B cell (primary cell): ENCODE results near the gene JCAD.

Experiments
- EZH2 ChIP-seq: IDR thresholded peaks from 2 replicates; pipeline ENCODE4 v1.6.1; 2012; ENCODE audit warnings: borderline replicate concordance, low read depth, mild to moderate bottlenecking, moderate library complexity, low read length; ENCODE audit not compliant: insufficient read depth, poor library complexity, severe bottlenecking
- TF ChIP-seq, protein P1 (sequence below): fragments of 200-600 bp; IDR thresholded peaks from one replicate; pipeline ENCODE4 v1.8.0; 2022; ENCODE audit warnings: antibody characterized with exemption, mild to moderate bottlenecking

DNA sequence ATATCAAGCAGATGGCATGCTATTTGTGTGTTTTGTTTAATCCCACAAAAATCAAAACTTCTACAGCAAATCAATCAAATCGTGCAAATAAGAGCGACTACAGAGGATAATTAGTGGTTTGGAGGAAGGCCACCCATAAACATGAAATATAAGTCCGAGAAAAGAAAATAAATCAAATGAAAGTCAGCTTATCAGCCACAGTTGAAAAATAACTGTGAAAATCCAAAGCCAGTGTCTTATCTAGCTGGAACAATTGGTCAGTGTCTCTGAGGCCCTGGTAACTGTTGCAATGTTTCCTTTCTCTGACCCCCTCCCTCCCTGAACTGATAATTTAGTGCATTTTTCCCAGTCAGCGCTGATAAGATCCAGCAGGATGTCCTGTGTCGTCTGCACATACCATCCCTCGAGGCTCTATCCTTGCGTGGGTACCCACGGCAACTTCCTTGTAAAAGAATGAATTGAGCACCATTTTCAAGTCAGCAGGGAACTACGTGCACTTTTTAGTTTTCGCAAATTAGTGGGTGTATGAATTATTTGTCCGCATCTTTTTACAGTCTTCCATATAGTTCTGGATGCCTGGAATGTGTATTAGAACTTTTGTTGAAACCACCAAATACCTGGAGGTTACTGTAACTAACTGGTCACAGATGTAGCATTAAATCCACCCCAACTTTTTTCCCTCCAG, 10.8 kb upstream of the JCAD start:
- TF ChIP-seq, protein P1, sequence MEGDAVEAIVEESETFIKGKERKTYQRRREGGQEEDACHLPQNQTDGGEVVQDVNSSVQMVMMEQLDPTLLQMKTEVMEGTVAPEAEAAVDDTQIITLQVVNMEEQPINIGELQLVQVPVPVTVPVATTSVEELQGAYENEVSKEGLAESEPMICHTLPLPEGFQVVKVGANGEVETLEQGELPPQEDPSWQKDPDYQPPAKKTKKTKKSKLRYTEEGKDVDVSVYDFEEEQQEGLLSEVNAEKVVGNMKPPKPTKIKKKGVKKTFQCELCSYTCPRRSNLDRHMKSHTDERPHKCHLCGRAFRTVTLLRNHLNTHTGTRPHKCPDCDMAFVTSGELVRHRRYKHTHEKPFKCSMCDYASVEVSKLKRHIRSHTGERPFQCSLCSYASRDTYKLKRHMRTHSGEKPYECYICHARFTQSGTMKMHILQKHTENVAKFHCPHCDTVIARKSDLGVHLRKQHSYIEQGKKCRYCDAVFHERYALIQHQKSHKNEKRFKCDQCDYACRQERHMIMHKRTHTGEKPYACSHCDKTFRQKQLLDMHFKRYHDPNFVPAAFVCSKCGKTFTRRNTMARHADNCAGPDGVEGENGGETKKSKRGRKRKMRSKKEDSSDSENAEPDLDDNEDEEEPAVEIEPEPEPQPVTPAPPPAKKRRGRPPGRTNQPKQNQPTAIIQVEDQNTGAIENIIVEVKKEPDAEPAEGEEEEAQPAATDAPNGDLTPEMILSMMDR = no peak
- TF ChIP-seq EZH2 = no peak
